Measurements from ENCODE around the gene SCGN.
"Not testable (repeated sequence)": the region's sequence is repeated elsewhere in the genome, so short reads cannot be mapped to it uniquely, and the experiment has no call there.

SCGN gene

GRCh38 chr6:25732468-25733198 is 80.6 kb downstream of the SCGN start:
- DNase-seq, result no peak

GRCh38 chr6:25735261-25735660 is 83.2 kb downstream of the SCGN start:
- no peak for DNase-seq

- no peak for DNase-seq
Observed at GRCh38 chr6:25743868-25744267, 91.9 kb downstream of the SCGN start.

GRCh38 chr6:25745836-25746235 is 93.8 kb downstream of the SCGN start:
- no peak for DNase-seq

- no peak for DNase-seq
Observed at GRCh38 chr6:25746968-25747367, 95.0 kb downstream of the SCGN start.

GRCh38 chr6:25747477-25747876 is 95.5 kb downstream of the SCGN start:
- no peak for DNase-seq

DNA sequence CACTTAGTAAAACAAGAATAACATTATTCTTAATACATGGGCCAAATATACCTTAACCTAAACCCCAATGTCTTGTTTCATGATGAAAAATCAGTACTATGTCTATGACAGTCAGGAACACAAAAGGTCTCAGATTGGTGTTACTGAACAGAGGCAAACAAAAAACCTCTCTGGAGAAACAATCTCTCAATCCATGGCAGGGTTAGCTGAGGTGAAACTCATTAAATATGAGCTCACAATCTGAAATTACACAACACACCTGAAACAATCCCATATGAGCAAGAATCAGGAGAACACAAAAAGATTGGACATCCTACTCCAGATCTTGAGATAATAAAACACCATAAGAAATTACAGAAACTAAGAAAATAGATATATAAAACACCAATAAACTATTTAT is 96.0 kb downstream of the SCGN start:
- no peak for DNase-seq

DNA sequence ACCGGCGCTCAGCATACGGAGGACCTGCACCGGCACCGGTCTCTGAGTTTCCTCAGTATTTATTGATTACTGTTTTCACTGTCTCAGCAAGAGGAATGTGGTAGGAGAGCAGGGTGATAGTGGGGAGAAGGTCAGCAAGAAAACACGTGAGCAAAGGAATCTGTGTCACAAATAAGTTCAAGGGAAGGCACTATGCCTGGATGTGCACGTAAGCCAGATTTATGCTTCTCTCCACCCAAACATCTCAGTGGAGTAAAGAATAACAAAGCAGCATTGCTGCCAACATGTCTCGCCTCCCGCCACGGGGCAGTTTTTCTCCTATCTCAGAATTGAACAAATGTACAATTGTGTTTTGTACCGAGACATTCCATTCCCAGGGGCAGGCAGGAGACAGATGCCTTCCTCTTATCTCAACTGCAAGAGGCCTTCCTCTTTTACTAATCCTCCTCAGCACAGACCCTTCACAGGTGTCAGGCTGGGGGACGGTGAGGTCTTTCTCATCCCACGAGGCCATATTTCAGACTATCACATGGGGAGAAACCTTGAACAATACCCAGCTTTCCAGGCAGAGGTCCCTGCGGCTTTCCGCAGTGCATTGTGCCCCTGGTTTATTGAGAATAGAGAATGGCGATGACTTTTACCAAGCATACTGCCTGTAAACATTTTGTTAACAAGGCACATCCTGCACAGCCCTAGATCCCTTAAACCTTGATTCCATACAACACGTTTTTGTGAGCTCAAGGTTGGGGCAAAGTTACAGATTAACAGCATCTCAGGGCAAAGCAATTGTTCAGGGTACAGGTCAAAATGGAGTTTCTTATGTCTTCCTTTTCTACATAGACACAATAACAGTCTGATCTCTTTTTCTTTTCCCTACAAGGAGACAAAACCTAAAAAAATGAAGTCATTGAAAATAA is 96.8 kb downstream of the SCGN start:
- not testable (repeated sequence) for DNase-seq

GRCh38 chr6:25749837-25750236 is 97.8 kb downstream of the SCGN start:
- no peak for DNase-seq

- DNase-seq, result no peak
Observed at GRCh38 chr6:25750906-25751305, 98.9 kb downstream of the SCGN start.
